CD4-positive, CD25-positive, alpha-beta regulatory T cell (primary cell): Measurements from ENCODE around the gene TRIM63. TPM values are rescaled to one million over a fixed set of nuclear protein-coding genes. Genes with fewer than 3 reads are reported as not detected.

Experiments used
- ATAC-seq, 2 donors: fragments of 150-1000 bp; cut with Tn5 transposase; one replicate each; pipeline ENCODE4 v1.10.0; 2021; ENCODE audit warnings: low read depth in 2 of 2, moderate number of reproducible peaks in 2 of 2, moderate library complexity in 1 of 2
- DNase-seq, 3 donors: peaks; one replicate each; pipeline versions ENCODE4 v3.0.0 to v3.0.0-alpha.2; 2012 to 2022; ENCODE audit warnings: mixed read lengths in 1 of 3
- H3K27ac ChIP-seq: one replicate; pipeline ENCODE4 v1.7.0; 2013; ENCODE audit warnings: mild to moderate bottlenecking, low read length; ENCODE audit not compliant: insufficient read depth, poor library complexity, severe bottlenecking
- H3K27me3 ChIP-seq: one replicate; pipeline ENCODE4 v1.7.0; 2013; ENCODE audit warnings: low read length; ENCODE audit not compliant: control insufficient read depth, insufficient read depth
- H3K36me3 ChIP-seq: one replicate; pipeline ENCODE4 v1.7.0; 2013; ENCODE audit warnings: mild to moderate bottlenecking, low read length, moderate library complexity; ENCODE audit not compliant: control insufficient read depth, insufficient read depth
- H3K4me1 ChIP-seq: 2 replicates; pipeline ENCODE4 v1.7.0; 2013; ENCODE audit warnings: mild to moderate bottlenecking, low read length; ENCODE audit not compliant: insufficient read depth, control insufficient read depth, poor library complexity, severe bottlenecking
- H3K4me3 ChIP-seq: one replicate; pipeline ENCODE4 v1.7.0; 2013; ENCODE audit warnings: low read depth, mild to moderate bottlenecking, low read length, moderate library complexity
- H3K9me3 ChIP-seq, 2 experiments: 1 replicate in 1 of 2; 2 replicates in 1 of 2; pipeline ENCODE4 v1.7.0; 2013; ENCODE audit warnings: low read length in 2 of 2, mild to moderate bottlenecking in 1 of 2, moderate library complexity in 1 of 2; ENCODE audit not compliant: control insufficient read depth in 2 of 2
- H3K27ac Mint-ChIP-seq, 3 donors: one replicate each; pipeline ENCODE4 v1.8.0; 2020 to 2022; ENCODE audit warnings: mild to moderate bottlenecking in 3 of 3, mixed read lengths in 3 of 3, moderate library complexity in 2 of 3
- H3K27me3 Mint-ChIP-seq: one replicate; pipeline ENCODE4 v1.8.0; 2022; ENCODE audit warnings: mild to moderate bottlenecking, mixed read lengths
- H3K36me3 Mint-ChIP-seq: one replicate; pipeline ENCODE4 v1.8.0; 2020; ENCODE audit warnings: mixed read lengths
- H3K4me1 Mint-ChIP-seq, 4 donors: one replicate each; pipeline ENCODE4 v1.8.0; 2020 to 2022; ENCODE audit warnings: mixed read lengths in 4 of 4, mild to moderate bottlenecking in 1 of 4
- H3K4me3 Mint-ChIP-seq, 4 donors: one replicate each; pipeline ENCODE4 v1.8.0; 2020 to 2022; ENCODE audit warnings: mild to moderate bottlenecking in 4 of 4, mixed read lengths in 4 of 4, moderate library complexity in 3 of 4
- H3K9me3 Mint-ChIP-seq, 7 donors: one replicate each; pipeline ENCODE4 v1.8.0; 2020 to 2022; ENCODE audit warnings: mixed read lengths in 7 of 7, mild to moderate bottlenecking in 3 of 7, moderate library complexity in 2 of 7
- polyA plus RNA-seq, 4 donors: library from polyadenylated mRNA; unstranded; fragments of 300-500 nt; fragmentation: Illumina TruSeq; gene quantifications; one replicate each; pipeline ENCODE4 v1.2.3, GENCODE V29; 2021
- total RNA-seq: library from RNA; stranded (reverse); gene quantifications from one replicate; pipeline ENCODE4 v1.2.3, GENCODE V29; 2022

TRIM63 gene
- total and polyA plus RNA-seq, 5 donors from 2014 or later: not detected

DNA sequence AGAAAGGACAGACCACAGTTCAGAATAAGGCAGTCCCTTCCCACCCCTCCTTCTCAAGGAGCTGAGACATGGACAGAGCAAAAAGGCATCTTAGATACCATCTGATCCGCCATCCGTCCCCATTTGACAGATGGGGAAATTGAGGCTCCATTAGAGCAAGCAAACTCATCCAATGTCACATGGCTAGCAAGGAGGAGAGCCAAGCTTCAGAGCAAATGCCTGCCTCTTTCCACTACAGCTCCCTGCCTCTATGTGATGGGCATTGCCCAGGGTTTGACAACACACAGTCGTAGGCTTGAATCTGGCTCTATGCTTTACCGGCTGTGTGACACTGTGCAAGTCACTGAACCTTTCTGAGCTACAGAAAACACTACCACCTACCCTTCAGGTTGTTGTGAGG lies 25.5 kb downstream of the TRIM63 start:
- Mint-ChIP-seq H3K27ac (no peak overlapping the region), H3K9me3 (no peaks in the 10 kb centered on the region), H3K4me3 (no peak overlapping the region), H3K27me3 (peaks cover 50% of the 10 kb centered on the region), H3K4me1 (peaks cover 0 to 4% (median 0%) of the 10 kb centered on the region in 4 donors), H3K36me3 (no peaks in the 10 kb centered on the region)
- Histone ChIP-seq H3K9me3 (no peaks in the 10 kb centered on the region), H3K36me3 (no peaks in the 10 kb centered on the region), H3K4me3 (no peak overlapping the region), H3K27me3 (peaks cover 14% of the 10 kb centered on the region), H3K27ac (no peak overlapping the region), H3K4me1 (peaks cover 3% of the 10 kb centered on the region)
- DNase-seq (no peak), ATAC-seq (no peak)

DNA sequence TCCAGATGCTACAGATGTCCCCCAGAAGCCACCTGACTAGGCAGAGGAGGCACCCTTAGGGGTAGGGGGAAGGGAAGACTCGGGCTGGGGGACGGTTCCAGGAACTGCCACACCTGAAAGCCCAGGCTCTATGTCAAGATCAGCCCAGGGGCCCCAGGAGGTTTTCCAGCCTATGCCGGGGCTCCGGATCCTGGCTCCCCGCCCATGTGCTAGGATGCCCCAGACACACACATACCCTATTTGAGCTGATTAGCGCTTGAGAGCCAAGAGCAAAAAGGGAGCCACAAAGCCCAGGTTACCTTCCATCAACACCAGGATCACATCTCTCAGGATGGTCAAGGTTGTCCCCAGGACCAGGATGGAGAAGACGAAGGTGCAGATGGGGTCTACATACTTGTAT lies 26.0 kb downstream of the TRIM63 start:
- Mint-ChIP-seq H3K4me3 (peak overlapping the region in 1 of 4 donors; percentile 10), H3K9me3 (no peaks in the 10 kb centered on the region), H3K4me1 (peaks cover 0 to 4% (median 0%) of the 10 kb centered on the region in 4 donors), H3K27ac (no peak overlapping the region), H3K27me3 (peaks cover 45% of the 10 kb centered on the region), H3K36me3 (no peaks in the 10 kb centered on the region)
- Histone ChIP-seq H3K9me3 (no peaks in the 10 kb centered on the region), H3K4me3 (no peak overlapping the region), H3K36me3 (no peaks in the 10 kb centered on the region), H3K27me3 (peaks cover 14% of the 10 kb centered on the region), H3K27ac (no peak overlapping the region), H3K4me1 (peaks cover 3% of the 10 kb centered on the region)
- DNase-seq (no peak), ATAC-seq (no peak)

DNA sequence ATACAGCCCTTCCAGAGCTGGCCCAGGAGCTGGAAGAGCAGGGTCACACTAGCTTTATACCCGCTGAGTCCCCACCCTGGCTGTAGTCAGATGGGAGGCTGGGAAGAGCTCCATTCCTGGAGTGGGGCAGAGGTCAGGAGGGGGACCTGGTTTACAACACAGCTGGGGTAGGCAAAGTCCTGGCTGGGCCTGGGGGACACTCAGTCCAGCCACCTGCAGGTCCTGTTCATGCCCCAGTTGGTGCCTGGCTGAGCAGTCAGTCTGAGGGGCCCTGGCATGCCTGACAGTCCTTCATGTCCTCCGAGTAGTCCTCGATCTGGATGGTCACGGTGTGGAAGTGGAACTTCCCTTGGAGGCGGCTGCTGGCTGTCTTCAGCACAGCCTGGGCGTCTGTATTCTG lies 28.5 kb downstream of the TRIM63 start:
- H3K4me3 Mint-ChIP-seq: peak overlapping the region in 1 of 4 donors; percentile 47
- ATAC-seq (no peak), DNase-seq (no peak)
- H3K27me3 ChIP-seq: peaks cover 3% of the 10 kb centered on the region
- H3K36me3 ChIP-seq: no peaks in the 10 kb centered on the region
- peaks cover 18% of the 10 kb centered on the region for H3K4me1 ChIP-seq
- H3K27ac ChIP-seq: no peak overlapping the region
- peaks cover 0 to 19% (median 8%) of the 10 kb centered on the region in 4 donors for H3K4me1 Mint-ChIP-seq
- no peaks in the 10 kb centered on the region for H3K9me3 Mint-ChIP-seq
- no peaks in the 10 kb centered on the region for H3K36me3 Mint-ChIP-seq
- no peak overlapping the region for H3K27ac Mint-ChIP-seq
- H3K9me3 ChIP-seq: no peaks in the 10 kb centered on the region
- H3K4me3 ChIP-seq: no peak overlapping the region
- peaks cover 50% of the 10 kb centered on the region for H3K27me3 Mint-ChIP-seq

DNA sequence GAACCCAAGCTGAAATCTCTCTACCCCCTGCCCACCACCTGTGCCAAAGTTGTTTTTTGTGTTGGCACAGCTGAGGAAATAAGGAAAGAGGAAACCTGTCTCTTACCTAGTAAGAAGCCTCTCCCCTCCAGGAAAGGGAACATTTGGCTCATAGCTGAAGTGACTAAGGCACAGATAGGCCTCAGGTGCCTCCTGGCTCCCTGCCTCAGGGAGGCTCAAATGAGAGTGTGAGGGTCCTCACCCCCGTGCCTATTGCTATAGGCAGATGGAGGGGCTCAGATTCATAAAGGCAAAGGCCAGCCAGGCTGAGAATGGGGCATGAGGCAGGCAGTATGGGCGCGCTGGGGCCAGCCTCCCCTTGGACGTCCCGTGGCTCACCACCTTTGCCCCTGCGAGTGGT lies 29.0 kb downstream of the TRIM63 start:
- Mint-ChIP-seq H3K4me1 (peaks cover 0 to 19% (median 8%) of the 10 kb centered on the region in 4 donors), H3K9me3 (no peaks in the 10 kb centered on the region), H3K4me3 (peak overlapping the region in 2 of 4 donors; percentile 60 to 76), H3K27ac (no peak overlapping the region), H3K27me3 (peaks cover 46% of the 10 kb centered on the region), H3K36me3 (no peaks in the 10 kb centered on the region)
- no peak for ATAC-seq
- Histone ChIP-seq H3K4me1 (peaks cover 18% of the 10 kb centered on the region), H3K27me3 (peaks cover under 1% of the 10 kb centered on the region), H3K9me3 (no peaks in the 10 kb centered on the region), H3K36me3 (no peaks in the 10 kb centered on the region), H3K4me3 (no peak overlapping the region), H3K27ac (no peak overlapping the region)
- no peak for DNase-seq

DNA sequence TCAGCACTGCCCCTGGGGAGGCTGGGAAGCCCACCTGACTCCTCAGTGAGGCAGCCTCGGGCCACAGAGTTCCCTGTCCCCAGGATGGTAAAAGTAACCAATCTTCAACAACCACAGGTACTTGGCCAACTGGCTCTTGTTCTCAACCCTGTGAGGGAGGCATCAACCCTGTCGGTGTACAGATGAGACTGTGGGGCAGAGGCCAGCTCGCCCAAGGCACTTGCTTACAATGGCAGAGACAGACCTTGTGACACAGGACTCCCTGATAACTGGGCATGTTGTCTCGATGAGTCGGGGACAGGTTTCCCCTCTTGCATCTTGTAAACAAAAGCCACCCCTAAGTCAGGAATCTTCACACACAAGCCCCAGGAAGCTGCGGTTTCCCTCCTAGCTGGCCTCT lies 29.5 kb downstream of the TRIM63 start:
- Mint-ChIP-seq H3K27ac (no peak overlapping the region), H3K4me3 (peak overlapping the region in 2 of 4 donors; percentile 60 to 76), H3K4me1 (peaks cover 0 to 19% (median 8%) of the 10 kb centered on the region in 4 donors), H3K27me3 (peaks cover 41% of the 10 kb centered on the region), H3K36me3 (no peaks in the 10 kb centered on the region), H3K9me3 (no peaks in the 10 kb centered on the region)
- H3K4me1 ChIP-seq: peaks cover 18% of the 10 kb centered on the region
- no peaks in the 10 kb centered on the region for H3K36me3 ChIP-seq
- DNase-seq (no peak), ATAC-seq (no peak)
- H3K27me3 ChIP-seq: no peaks in the 10 kb centered on the region
- no peak overlapping the region for H3K4me3 ChIP-seq
- H3K27ac ChIP-seq: no peak overlapping the region
- no peaks in the 10 kb centered on the region for H3K9me3 ChIP-seq

DNA sequence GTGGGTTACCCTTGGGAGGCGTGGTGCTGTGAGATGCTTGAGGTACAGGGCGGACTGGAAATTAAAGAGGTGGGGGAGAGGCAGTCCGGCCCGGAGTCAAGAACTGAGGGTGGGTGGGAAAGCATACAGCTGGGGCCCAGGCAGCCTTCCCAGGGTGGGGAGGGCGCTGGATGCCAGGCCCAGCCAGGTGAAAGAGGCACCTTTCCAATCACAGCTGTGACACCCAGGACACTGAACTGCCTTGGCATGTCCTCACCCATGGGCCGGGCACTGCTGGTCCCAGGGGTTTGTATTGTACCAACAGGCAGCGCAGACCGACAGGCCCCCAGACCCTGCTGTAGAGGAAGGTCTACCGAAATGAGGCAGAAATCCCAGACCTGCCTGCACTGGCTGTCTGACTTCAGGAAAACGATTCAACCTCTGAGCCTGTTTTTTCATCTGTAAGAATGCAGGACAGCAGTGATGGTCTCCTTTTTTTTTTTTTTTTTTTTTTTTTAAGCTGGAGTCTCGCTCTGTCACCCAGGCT lies 30.6 kb downstream of the TRIM63 start:
- no peak overlapping the region for H3K4me3 ChIP-seq
- no peak for DNase-seq
- no peaks in the 10 kb centered on the region for H3K36me3 ChIP-seq
- no peak for ATAC-seq
- Mint-ChIP-seq H3K36me3 (no peaks in the 10 kb centered on the region), H3K9me3 (no peaks in the 10 kb centered on the region), H3K4me1 (peaks cover 0 to 19% (median 8%) of the 10 kb centered on the region in 4 donors), H3K27me3 (peaks cover 43% of the 10 kb centered on the region), H3K27ac (no peak overlapping the region), H3K4me3 (peak overlapping the region in 1 of 4 donors; percentile 84)
- H3K9me3 ChIP-seq: no peaks in the 10 kb centered on the region
- peaks cover 18% of the 10 kb centered on the region for H3K4me1 ChIP-seq
- H3K27ac ChIP-seq: no peak overlapping the region
- H3K27me3 ChIP-seq: no peaks in the 10 kb centered on the region

DNA sequence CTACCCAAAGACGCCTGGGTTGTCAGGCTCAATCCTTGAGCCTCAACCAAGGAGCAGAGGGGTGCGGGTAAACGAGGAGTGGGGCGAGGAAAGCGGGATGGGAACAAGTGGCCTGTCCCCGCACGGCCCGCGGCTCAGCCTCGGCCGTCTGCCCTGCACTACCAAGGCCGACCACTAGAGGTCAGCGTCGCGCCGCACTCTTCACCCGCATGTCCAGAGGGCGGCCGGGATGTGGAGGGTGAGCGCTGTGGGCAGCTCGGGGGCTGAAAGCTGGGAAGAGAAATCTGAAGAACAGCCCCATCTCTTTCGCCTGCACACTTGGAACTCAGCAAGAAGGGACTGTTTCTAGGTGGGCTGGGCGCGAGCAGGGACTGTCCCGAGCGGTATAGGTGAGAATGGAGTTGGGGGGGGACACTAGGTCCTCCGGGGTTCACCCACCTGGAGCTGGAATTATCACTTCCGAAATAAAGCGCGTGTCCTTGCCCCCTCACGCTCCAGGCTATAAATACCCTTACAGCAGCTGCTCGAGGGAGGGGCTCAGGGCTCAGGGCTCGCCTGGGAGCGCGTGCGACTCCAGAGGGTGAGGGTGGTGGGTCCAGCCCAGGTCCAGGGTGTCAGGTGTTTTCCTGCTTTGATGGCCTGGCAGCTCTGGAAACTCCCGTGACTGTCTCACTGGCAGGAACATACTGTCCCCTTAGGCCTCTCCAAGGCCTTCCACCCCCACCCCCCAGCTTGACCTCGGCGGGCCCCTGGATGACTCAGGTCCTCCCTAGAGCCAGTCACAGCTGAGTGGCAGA lies 31.3 kb downstream of the TRIM63 start:
- H3K4me1 Mint-ChIP-seq: peaks cover 0 to 19% (median 8%) of the 10 kb centered on the region in 4 donors
- H3K27me3 ChIP-seq: no peaks in the 10 kb centered on the region
- DNase-seq (peak; percentile 63 to 76 (median 67)), ATAC-seq (peak; percentile 67 to 70)
- peak overlapping the region; percentile 95 to 99 (median 97) for H3K4me3 Mint-ChIP-seq
- no peaks in the 10 kb centered on the region for H3K36me3 Mint-ChIP-seq
- peak overlapping the region; percentile 59 for H3K4me3 ChIP-seq
- peak overlapping the region; percentile 76 for H3K27ac ChIP-seq
- H3K27me3 Mint-ChIP-seq: peaks cover 38% of the 10 kb centered on the region
- H3K9me3 ChIP-seq: no peaks in the 10 kb centered on the region
- H3K27ac Mint-ChIP-seq: peak overlapping the region; percentile 84 to 96 (median 95)
- H3K4me1 ChIP-seq: peaks cover 18% of the 10 kb centered on the region
- no peaks in the 10 kb centered on the region for H3K36me3 ChIP-seq
- H3K9me3 Mint-ChIP-seq: no peaks in the 10 kb centered on the region
